ENCODE measurements around the gene BAZ1A. TPM values are rescaled to one million over a fixed set of nuclear protein-coding genes. Genes with fewer than 3 reads are reported as not detected.

Gene BAZ1A
- total and polyA plus RNA-seq, 10 of the 15 experiments (the other 5 are each of a cell fraction or from before 2014, with no cell fraction given), result 34.3 to 96.5 (median 50.7) TPM

DNA sequence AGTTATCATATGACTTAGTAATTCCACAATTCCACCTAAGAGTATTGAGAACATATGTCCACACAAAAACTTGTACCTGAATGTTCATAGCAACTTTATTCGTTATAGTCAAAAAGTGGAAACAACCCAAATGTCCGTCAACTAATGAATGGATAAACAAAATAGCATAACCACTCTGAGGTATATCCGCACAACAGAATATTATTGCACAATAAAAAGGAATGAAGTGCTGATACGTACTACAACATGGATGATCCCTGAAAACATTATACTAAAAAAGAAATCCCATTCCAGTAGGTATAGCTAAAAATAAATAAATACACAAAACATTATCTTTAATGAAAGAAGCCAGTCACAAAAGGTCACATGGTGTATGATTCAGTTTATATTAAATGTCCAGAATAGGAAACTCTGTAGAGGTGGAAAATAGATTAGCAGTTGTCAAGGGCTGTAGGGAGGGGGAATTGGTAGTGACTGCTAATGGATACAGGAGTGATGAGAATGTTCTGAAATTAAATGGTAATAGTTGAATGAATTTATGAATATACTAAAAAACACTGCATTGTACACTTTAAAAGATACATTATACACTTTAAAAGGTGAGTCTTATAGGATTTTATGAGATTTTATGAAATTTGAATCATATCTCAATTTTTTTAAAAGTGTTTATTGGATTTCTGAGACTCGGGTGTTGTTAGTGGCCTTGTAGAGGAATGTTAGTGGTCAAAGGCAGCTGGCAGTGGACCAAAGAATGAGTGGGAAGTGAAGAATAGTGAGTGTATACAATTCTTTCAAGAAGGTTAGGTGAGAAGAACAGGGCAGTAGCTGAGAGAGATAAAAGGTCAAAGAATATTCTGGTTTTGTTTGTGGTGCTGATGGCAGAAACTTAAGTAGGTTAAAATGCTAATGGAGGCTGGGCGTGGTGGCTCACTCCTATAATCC is 36.3 kb upstream of the BAZ1A start (continued):
- TF ChIP-seq HSF1 (IDR thresholded peaks at IDR 0.05; ENCODE audit: low read depth, low read length) (no peak), ZNF217 (IDR thresholded peaks at IDR 0.05) (no peak)
- TF ChIP-seq, protein P1, sequence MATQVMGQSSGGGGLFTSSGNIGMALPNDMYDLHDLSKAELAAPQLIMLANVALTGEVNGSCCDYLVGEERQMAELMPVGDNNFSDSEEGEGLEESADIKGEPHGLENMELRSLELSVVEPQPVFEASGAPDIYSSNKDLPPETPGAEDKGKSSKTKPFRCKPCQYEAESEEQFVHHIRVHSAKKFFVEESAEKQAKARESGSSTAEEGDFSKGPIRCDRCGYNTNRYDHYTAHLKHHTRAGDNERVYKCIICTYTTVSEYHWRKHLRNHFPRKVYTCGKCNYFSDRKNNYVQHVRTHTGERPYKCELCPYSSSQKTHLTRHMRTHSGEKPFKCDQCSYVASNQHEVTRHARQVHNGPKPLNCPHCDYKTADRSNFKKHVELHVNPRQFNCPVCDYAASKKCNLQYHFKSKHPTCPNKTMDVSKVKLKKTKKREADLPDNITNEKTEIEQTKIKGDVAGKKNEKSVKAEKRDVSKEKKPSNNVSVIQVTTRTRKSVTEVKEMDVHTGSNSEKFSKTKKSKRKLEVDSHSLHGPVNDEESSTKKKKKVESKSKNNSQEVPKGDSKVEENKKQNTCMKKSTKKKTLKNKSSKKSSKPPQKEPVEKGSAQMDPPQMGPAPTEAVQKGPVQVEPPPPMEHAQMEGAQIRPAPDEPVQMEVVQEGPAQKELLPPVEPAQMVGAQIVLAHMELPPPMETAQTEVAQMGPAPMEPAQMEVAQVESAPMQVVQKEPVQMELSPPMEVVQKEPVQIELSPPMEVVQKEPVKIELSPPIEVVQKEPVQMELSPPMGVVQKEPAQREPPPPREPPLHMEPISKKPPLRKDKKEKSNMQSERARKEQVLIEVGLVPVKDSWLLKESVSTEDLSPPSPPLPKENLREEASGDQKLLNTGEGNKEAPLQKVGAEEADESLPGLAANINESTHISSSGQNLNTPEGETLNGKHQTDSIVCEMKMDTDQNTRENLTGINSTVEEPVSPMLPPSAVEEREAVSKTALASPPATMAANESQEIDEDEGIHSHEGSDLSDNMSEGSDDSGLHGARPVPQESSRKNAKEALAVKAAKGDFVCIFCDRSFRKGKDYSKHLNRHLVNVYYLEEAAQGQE (IDR thresholded peaks at IDR 0.05; ENCODE audit: low read depth, low read length), result no peak
- TF ChIP-seq, protein P2, sequence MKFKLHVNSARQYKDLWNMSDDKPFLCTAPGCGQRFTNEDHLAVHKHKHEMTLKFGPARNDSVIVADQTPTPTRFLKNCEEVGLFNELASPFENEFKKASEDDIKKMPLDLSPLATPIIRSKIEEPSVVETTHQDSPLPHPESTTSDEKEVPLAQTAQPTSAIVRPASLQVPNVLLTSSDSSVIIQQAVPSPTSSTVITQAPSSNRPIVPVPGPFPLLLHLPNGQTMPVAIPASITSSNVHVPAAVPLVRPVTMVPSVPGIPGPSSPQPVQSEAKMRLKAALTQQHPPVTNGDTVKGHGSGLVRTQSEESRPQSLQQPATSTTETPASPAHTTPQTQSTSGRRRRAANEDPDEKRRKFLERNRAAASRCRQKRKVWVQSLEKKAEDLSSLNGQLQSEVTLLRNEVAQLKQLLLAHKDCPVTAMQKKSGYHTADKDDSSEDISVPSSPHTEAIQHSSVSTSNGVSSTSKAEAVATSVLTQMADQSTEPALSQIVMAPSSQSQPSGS (IDR thresholded peaks at IDR 0.05; ENCODE audit: low read length), result no peak

Data from GM12878 (cell line).